ENCODE data around the gene GLIS1. TPM values are rescaled to one million over a fixed set of nuclear protein-coding genes. Genes with fewer than 3 reads are reported as not detected.

Gene GLIS1
- total RNA-seq, 4 donors from 2014 or later, result 0.16 to 0.27 TPM; not detected in 2

DNA sequence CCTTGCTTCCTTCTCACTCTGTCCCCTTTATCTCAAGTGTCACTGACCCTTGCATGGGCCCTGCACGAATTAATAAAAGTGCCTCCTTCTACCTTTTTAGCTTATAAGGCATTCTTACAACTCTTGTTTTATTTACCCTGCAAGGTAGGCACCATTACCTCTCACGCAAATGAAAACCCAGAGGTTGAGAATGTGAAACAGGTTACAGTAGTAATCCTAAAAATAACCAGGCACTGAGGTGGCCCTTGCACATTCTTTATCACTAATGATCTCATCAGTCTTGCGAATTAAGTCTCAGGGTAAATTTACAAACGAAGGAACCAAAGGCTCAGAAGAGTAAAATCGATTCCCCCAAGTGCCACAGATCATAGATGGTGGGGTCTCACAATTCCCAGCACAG is 3.7 kb downstream of the GLIS1 start:
- H3K36me3 ChIP-seq, result no peaks in the 10 kb centered on the region
- H3K27ac ChIP-seq, result no peak overlapping the region
- 73 to 84% methylated on average over 3 to 5 of the region's 5 CpGs for WGBS, 2 donors (ENCODE audit: low coverage in 1 of 2)
- H3K4me3 ChIP-seq, result no peak overlapping the region
- H3K4me1 ChIP-seq, result peaks cover 0 to 28% (median 17%) of the 10 kb centered on the region in 3 donors
- peaks cover 44% of the 10 kb centered on the region for H3K27me3 ChIP-seq
- TF ChIP-seq EP300 (IDR thresholded peaks at IDR 0.05) (no peak), POLR2AphosphoS5 (IDR thresholded peaks at IDR 0.05) (no peak), POLR2A (IDR thresholded peaks at IDR 0.05) (no peak)
- TF ChIP-seq, protein P1, sequence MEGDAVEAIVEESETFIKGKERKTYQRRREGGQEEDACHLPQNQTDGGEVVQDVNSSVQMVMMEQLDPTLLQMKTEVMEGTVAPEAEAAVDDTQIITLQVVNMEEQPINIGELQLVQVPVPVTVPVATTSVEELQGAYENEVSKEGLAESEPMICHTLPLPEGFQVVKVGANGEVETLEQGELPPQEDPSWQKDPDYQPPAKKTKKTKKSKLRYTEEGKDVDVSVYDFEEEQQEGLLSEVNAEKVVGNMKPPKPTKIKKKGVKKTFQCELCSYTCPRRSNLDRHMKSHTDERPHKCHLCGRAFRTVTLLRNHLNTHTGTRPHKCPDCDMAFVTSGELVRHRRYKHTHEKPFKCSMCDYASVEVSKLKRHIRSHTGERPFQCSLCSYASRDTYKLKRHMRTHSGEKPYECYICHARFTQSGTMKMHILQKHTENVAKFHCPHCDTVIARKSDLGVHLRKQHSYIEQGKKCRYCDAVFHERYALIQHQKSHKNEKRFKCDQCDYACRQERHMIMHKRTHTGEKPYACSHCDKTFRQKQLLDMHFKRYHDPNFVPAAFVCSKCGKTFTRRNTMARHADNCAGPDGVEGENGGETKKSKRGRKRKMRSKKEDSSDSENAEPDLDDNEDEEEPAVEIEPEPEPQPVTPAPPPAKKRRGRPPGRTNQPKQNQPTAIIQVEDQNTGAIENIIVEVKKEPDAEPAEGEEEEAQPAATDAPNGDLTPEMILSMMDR (IDR thresholded peaks at IDR 0.05), result no peak
- ATAC-seq, result no peak
- H3K9me3 ChIP-seq, result no peaks in the 10 kb centered on the region

DNA sequence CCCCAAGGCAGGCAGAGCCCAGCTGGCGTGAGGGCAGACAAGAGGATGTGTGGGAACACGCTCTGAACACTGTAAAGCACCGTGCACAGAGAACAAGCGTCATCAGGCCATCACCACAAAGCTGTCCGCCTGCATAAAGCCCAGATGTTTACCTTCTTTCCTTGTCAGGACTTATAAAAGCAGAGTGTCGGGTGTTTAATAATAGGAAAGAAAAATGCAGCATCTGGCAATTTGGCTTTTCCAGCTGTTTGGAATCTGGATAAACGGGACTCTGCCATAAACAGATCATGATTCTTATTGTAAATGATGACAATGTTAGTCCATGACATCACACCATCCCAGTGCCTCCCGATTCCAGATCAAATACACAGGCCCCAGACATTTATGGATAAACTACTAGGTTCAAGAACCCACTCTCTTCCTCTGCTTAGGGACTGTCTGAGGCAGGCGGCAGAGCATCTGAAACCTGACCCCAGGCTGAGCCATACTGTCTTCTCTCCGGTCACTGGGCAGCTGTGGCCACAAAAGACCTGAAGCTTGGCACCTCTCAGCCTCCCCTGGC is 4.2 kb downstream of the GLIS1 start:
- WGBS, 2 donors (ENCODE audit: low coverage in 1 of 2), result 56 to 68% methylated on average over 5 to 9 of the region's 10 CpGs
- Histone ChIP-seq H3K9me3 (no peaks in the 10 kb centered on the region), H3K27me3 (peaks cover 39% of the 10 kb centered on the region), H3K27ac (no peak overlapping the region), H3K4me1 (peaks cover 0 to 25% (median 15%) of the 10 kb centered on the region in 3 donors), H3K36me3 (no peaks in the 10 kb centered on the region), H3K4me3 (no peak overlapping the region)
- no peak for TF ChIP-seq EP300 (IDR thresholded peaks at IDR 0.05)
- TF ChIP-seq, protein P1 (IDR thresholded peaks at IDR 0.05), result no peak
- no peak for TF ChIP-seq POLR2AphosphoS5 (IDR thresholded peaks at IDR 0.05)
- no peak for TF ChIP-seq POLR2A (IDR thresholded peaks at IDR 0.05)
- ATAC-seq, result no peak

DNA sequence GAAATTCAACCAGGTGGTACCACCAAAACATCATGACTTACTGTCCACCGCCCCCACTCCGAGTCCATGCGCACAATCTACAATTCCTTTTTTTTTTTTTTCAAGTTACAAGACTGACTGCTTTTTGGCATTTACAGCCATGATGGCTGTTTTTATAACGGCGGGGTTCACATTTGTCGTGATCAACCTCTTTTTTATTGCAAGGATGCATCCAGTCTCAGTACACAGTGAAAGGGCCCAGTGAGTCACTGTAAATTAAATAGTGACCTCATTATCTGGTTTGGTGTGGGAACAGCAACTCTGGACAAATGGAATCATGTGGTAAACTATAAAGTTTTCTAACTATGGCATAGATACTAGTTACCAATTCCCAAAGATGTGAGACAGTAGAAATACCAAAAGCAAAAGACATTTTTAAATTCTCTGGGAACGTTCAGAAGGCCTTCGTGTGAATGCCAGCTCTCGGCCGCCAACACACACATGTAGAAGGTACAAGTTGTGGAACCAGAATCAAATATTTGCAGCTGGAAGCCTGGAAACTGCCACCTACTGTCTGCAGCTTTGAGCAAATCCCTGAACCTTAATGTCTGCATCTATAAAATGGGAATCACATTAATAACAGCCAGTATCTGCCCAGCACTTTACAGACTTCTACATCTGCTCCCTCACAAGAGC is 4.9 kb downstream of the GLIS1 start:
- Histone ChIP-seq H3K27me3 (peaks cover 33% of the 10 kb centered on the region), H3K4me1 (peaks cover 0 to 19% (median 12%) of the 10 kb centered on the region in 3 donors), H3K27ac (no peak overlapping the region), H3K36me3 (no peaks in the 10 kb centered on the region), H3K9me3 (no peaks in the 10 kb centered on the region), H3K4me3 (no peak overlapping the region)
- TF ChIP-seq POLR2A (IDR thresholded peaks at IDR 0.05) (no peak), POLR2AphosphoS5 (IDR thresholded peaks at IDR 0.05) (no peak), EP300 (IDR thresholded peaks at IDR 0.05) (no peak)
- TF ChIP-seq, protein P1 (IDR thresholded peaks at IDR 0.05), result no peak
- no peak for ATAC-seq
- 82 to 86% methylated on average over 9 to 10 of the region's 10 CpGs for WGBS, 2 donors (ENCODE audit: low coverage in 1 of 2)

DNA sequence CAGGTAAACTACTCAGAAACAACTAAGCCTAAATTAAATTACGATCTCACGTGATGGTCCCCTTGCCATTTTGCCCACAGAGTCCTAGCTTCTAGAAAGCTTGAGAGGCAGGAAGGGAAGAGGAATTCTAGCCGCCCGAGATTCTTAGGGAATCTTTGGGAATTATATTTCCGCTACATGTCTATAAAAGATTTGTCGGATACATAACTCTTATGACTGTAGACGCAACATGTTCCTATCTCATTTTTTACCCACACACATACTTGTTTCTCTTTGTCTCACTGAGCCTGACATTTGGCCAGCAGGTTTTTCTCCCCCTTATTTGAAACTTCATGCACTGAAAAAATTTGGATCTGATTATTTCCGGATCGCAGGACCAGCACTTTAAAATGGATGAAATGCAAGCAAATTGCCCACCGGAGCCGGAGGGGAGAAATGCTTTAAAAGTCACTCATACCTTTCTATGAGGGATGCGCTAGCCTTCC is 5.5 kb downstream of the GLIS1 start:
- Histone ChIP-seq H3K4me1 (peaks cover 0 to 12% (median 9%) of the 10 kb centered on the region in 3 donors), H3K27ac (no peak overlapping the region), H3K27me3 (peaks cover 26% of the 10 kb centered on the region), H3K4me3 (no peak overlapping the region), H3K36me3 (no peaks in the 10 kb centered on the region), H3K9me3 (no peaks in the 10 kb centered on the region)
- 87 to 95% methylated on average over 8 to 12 of the region's 12 CpGs for WGBS, 2 donors (ENCODE audit: low coverage in 1 of 2)
- TF ChIP-seq POLR2AphosphoS5 (IDR thresholded peaks at IDR 0.05) (no peak), POLR2A (IDR thresholded peaks at IDR 0.05) (no peak), EP300 (IDR thresholded peaks at IDR 0.05) (no peak)
- TF ChIP-seq, protein P1 (IDR thresholded peaks at IDR 0.05), result no peak
- no peak for ATAC-seq

DNA sequence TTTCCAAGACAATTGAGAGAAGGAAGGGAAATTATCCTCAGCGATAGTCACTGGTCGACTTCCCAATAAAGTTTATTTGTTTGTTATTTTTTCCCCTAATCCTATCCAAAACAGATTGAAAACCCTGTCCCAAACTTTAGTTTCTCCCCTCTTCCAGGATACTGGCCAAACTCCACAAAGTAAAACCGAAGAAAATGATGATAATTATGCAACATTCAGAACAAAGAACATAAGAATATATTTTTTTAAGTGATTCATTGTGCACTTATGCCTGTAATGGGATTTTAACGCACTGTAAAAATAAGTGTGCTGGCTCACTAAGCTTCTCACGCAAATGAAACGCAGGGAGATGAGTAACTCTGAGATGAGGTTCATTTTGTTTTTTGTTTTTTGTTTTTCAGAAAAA is 6.0 kb downstream of the GLIS1 start:
- Histone ChIP-seq H3K4me1 (peaks cover 0 to 7% (median 3%) of the 10 kb centered on the region in 3 donors), H3K27ac (no peak overlapping the region), H3K27me3 (peaks cover 21% of the 10 kb centered on the region), H3K4me3 (no peak overlapping the region), H3K9me3 (no peaks in the 10 kb centered on the region), H3K36me3 (no peaks in the 10 kb centered on the region)
- ATAC-seq, result no peak
- 35 to 65% methylated on average over 6 of the region's 6 CpGs for WGBS, 2 donors (ENCODE audit: low coverage in 1 of 2)
- TF ChIP-seq POLR2A (IDR thresholded peaks at IDR 0.05), result no peak
- TF ChIP-seq, protein P1 (IDR thresholded peaks at IDR 0.05), result no peak
- TF ChIP-seq EP300 (IDR thresholded peaks at IDR 0.05), result no peak
- no peak for TF ChIP-seq POLR2AphosphoS5 (IDR thresholded peaks at IDR 0.05)
